Cardiac fibroblast (primary cell): ENCODE data around the gene CCL19.

Source experiments
- DNase-seq, 2 donors: peaks; one replicate each; pipeline versions ENCODE4 v3.0.0 to v3.0.0-alpha.2; 2010; ENCODE audit warnings: low read depth in 2 of 2
- H3K4me3 ChIP-seq, 2 donors: replicated peaks in 1 of 2; 1 replicate in 1 of 2; 2 replicates in 1 of 2; pipeline ENCODE4 v1.5.1; 2011; ENCODE audit warnings: low read depth in 2 of 2, low read length in 2 of 2, mild to moderate bottlenecking in 2 of 2, moderate library complexity in 1 of 2
- TF ChIP-seq, protein P1 (sequence below): IDR thresholded peaks from one replicate; pipeline ENCODE4 v1.5.1; 2011; ENCODE audit warnings: low read depth, mild to moderate bottlenecking, low read length, inconsistent platforms

Gene CCL19

DNA sequence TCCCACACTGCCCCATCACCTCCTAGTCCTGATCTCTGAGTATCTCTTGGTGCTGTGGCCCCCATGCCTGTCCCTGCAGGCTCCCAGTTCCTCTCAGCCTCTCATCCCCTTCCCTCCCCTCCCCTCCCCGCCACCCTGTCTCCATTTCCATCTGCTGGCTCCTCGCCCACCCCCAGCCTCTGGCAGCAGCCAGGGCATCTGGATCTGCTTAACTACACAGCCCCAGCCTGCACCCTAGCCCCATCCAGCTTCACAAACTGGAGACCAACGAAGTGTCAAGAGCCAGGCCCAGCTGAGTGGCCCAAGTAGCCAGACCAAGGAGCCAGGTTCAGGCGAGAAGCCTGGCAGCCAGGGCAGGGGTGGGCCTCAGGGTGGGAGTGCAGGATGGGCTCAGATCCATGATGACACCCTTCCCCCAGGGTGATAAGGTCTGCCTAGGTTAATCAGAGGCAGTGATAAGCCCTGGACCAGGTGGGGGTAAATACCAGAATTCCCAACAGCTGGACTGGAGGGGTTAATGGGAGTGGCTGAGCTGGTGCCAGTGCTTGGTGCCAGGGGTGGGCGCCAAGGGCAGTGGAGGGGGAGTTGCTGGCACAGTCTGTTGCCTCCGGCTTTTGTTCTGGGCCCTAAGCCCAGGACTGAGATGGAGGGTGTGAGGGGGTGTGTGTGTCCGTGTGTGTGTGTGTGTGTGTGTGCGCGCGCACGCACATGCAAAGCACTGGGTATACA is 36.6 kb downstream of the CCL19 start:
- H3K4me3 ChIP-seq = no peak overlapping the region
- DNase-seq = peak in 1 of 2 donors; percentile 91
- TF ChIP-seq, protein P1, sequence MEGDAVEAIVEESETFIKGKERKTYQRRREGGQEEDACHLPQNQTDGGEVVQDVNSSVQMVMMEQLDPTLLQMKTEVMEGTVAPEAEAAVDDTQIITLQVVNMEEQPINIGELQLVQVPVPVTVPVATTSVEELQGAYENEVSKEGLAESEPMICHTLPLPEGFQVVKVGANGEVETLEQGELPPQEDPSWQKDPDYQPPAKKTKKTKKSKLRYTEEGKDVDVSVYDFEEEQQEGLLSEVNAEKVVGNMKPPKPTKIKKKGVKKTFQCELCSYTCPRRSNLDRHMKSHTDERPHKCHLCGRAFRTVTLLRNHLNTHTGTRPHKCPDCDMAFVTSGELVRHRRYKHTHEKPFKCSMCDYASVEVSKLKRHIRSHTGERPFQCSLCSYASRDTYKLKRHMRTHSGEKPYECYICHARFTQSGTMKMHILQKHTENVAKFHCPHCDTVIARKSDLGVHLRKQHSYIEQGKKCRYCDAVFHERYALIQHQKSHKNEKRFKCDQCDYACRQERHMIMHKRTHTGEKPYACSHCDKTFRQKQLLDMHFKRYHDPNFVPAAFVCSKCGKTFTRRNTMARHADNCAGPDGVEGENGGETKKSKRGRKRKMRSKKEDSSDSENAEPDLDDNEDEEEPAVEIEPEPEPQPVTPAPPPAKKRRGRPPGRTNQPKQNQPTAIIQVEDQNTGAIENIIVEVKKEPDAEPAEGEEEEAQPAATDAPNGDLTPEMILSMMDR = no peak

DNA sequence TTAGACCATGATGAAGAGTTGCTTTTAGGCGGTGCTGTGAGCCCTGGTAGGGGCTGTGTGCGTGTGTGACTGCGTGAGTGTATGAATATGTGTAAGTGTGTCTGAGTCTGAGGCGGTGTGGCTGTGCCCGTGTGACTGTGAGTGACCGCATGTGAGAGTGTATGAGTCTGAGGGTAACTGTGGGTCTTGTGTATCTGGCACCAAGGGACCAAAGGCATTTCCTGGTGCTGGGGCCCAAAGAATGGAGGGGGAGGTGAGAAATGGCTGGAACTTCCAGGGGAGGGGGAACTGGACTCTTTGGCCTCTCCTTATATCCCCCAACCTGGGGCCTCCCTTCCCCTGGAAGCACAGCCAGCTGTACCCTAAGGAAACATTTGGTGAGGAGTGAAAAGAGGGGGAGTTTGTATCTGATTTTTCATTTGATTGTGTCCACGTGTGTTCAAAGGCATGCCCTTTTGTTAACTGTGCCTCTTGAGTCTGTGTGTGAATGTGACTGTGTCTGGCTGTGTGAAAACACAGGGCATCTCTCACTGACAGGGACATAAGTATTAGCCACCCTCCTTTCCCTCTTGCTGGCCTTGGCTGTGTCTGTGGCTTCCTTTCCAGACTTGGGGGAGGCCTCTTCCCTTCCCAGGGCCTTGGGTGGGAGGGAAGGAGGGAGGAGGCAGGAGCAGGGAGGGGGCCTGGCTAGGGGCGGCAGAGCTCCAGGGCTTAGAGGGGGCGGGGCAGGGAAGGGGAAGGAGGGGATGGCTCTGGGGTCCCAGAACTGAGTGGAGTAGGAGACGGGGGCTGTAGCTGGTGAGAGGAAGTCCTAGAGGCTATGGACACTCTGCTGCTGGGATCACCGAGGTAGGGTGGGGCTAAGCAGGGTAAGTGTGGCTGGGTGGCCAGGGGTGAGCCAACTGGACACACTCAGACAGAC is 37.7 kb downstream of the CCL19 start:
- TF ChIP-seq, protein P1 = no peak
- peak; percentile 49 to 74 for DNase-seq
- H3K4me3 ChIP-seq = no peak overlapping the region

DNA sequence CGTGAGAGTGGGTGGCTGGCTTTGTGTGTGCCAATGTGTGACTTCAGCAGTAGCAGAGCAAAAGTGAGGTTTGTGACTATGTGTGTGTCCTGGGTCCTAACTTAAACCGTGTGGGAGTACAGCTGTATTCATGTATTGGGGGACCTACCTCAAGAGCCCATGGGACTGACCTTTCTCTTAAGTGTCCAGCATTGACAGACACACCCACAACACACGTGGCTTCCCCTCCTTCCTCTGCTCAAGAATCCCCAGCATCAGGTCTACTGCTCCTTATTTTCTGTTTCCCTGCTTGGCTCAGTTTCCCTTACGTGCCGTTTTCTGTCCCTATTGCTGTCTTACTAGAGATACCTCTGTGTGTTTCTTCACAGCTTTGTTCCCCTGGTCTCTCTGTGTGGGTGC is 38.5 kb downstream of the CCL19 start:
- TF ChIP-seq, protein P1 = no peak
- peak overlapping the region; percentile 25 to 42 for H3K4me3 ChIP-seq

DNA sequence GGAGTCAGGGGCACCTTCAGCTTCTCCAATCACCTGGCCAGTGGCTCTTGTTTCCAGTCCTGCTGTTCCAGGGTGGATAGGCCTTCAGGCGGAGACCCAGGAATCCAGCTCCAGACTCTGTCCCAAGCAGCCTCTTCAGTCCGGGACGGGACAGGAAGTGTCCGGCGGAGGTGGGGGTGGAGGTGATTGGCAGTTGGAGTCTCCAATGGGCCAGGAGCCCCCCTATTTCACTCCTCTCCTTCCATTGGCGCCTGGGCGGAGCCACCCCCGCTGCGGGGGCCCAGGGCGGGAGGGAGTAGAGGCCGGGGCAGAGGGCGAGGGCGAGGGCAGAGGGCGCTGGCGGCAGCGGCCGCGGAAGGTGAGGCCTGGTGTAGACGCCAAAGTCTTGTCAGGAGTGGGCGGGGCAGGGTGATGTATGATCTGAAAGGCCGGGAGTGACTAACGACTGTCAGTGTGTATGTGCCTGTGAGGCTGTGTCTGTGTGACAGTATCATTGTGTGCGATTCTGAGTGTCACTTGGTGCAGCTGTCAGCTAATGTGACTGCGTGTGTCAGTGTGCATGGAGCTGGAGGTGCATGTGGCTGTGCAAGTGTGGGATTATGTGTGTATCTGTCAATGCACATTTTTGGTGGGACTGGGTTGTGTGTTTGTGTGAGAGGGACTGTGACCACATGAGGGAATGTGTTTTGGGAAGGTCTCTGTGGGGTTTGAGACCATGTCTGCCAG is 39.0 kb downstream of the CCL19 start, which contains the start of gene IL11RA:
Gene IL11RA, plus strand, starts transcription at position 310 of the 726 bp plus-strand sequence. CDS start 3,033 bp downstream, outside the sequence.
- peak; percentile 89 to 91 for DNase-seq
- TF ChIP-seq, protein P1 = no peak

More for the DNA sequence above, 38.5 kb downstream of the CCL19 start:
- peak in 1 of 2 donors; percentile 31 for DNase-seq

DNA sequence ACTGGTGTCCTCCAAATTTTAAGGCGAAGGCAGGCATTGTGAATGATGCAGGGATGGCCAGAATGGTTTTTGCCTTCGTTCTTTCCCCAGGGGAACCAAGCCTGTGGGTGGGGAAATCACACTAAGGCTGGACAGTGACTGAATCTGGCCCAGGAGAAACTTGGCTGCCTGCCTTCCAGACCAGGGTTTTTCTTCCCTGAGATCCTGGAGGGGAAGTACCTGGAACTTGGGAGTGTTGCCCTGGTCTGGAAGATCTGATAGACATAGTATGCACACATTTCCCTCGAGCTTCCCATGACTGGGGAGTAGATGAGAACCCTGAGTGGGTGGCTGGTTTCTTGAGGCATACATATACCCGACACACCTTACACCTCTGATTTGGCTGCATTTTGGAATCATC is 39.8 kb downstream of the CCL19 start:
- TF ChIP-seq, protein P1 = no peak
- peak overlapping the region; percentile 25 to 42 for H3K4me3 ChIP-seq
- peak; percentile 64 to 71 for DNase-seq

More for the DNA sequence above, 39.0 kb downstream of the CCL19 start, which contains the start of gene IL11RA:
- peak within 1 kb of the TSS; percentile 25 to 42 for H3K4me3 ChIP-seq

DNA sequence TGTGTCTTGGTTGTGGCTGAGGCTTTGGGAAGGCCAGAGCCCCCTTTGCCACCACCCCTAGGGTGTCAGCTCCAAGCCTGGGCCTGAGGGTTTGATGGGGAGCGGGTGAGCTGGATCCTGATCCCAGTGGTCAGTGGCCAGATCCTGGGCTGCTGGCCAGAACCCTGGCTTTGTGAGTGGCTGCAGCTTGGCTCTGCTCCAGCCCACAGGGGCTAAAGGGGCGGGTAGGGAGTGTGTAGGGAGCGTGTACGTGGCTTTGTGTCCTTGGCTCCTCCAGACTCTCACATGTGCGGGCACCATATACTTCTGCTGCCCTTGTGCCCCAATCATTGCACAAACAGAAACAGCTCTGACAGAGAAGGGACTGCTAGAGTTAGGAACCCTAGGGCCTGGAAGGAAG is 40.3 kb downstream of the CCL19 start:
- peak; percentile 25 to 65 for DNase-seq
- TF ChIP-seq, protein P1 = no peak
- no peak overlapping the region for H3K4me3 ChIP-seq
